ENCODE measurements around the gene MOV10L1.

Gene MOV10L1

DNA sequence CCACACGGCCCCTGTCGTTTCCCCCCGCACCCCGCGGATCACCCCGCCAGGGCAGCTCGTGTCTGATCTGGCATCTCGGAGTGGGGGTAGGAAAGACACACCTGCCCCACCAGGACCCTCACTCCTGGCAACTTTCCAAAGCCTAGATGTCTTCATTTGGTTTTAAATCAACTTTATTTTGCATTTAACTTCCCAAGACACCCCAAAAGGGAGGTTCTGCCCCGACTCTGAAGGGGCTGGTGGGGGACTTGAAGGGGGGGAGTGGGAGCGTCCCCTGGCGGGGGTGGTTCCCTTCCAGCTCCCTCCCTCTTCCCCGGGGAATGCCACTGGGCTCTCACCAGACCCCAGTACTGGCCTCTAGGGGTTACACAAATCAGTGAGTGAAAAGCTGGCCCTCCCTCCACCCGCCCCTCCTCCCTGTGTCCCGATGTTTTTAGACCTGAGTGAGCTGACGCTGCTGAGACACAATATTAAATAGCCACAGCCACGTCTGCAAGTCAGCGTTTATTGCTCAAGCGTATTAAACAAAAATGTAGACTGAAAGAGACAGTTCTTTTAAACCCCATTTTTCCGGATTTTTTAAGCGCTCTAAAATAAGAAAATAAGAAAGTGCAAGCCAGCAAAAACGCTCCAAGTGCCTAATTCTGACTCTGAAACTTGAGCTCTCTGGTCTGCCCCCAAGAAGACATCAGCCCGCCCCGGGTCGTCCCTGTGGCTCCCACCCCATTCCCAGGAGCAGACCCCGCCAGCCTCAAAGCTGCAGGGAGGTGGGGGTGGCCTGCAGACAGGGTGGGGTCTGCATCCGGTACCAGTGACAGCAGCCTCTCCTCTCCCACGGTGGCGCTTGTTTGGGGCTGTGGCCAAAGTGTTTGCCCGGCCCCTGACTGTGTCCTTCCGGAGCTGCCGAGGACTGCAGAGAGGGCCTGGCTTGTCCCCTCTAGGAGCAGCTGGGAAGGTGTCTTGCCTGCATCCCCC, 30.6 kb upstream of the MOV10L1 start:
- DNase-seq: no peak

DNA sequence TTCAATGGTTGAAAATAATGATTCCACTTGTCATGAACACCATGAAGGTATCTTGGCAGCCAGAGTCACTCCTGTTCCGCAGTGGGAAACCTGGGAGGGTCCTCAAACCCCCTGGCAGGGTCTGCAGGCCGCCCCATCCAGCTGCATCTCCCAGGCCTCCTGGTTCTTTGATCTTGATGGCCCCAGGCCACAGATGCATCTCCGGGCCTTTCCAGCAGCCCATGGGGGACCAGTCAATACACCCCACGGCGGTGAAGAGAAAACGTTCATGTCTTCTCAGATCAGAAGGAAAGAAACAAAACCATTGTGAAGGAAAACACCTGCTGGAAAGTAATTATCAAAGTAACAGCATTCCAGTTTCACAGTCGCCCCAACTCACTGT, 29.9 kb upstream of the MOV10L1 start:
- no peak for DNase-seq

DNA sequence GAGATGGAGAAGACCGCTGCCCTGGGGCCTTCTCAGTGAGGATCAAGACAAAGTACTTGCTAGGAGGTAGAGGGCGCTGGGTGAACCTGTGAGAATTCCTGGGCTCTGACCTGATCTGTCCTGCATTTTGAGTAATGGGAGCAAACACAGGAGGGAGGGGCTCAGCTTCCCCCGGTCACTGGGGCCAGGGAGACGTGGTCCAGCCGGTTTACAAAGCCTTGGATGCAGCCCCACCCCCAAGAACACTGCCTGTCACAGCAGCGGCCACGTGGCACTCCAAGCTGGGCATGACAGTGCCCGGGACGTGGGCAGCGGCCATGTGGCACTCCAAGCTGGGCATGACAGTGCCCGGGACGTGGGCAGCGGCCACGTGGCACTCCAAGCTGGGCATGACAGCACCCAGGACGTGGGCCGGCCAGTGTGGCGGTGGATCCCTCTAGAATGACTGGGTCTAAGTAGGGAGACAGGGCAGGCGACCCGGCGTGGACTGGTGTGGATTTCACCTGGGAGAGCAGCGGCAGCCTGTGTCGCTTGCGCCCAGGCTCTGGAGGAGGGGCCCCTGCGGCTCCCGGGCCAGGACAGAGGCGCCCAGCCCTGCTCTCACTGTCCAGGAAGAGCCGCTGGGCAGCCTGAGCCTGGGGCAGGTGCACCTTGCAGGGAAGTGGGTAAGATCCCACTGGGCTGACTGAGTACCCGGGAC, 29.2 kb upstream of the MOV10L1 start:
- DNase-seq: no peak

DNA sequence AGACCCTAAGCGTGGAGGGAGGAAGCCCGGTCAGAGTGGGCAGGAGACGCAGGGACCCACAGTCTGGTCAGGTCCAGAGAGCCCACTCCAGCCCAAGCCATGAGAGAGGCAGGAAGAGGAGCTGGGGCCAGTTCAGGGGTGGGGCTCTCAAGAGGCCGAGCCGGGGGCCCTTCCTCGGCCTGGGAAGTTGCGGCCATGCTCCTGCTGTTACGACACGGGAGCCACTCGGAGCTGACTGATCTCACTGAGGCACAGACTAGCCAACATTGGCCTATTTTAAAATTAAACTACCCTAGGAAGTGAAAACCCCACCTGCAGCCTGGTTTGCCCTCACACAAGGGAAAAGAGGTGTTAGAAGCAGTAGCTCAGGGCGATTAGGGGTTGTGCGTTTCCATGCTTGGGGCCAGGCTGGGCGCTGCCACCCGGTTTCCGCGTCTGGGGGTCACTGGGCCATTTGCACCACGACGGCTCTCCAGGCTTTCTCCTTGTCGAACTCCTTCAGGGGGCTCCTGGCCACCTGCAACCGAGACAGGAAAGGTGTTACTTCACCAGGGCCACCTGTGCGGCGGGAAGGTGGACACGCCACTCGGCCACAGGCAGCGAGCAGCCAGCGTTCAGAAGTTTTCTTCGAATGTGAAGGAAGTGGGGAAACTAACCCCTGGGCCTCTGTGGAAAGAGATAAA, 28.5 kb upstream of the MOV10L1 start:
- no peak for DNase-seq

DNA sequence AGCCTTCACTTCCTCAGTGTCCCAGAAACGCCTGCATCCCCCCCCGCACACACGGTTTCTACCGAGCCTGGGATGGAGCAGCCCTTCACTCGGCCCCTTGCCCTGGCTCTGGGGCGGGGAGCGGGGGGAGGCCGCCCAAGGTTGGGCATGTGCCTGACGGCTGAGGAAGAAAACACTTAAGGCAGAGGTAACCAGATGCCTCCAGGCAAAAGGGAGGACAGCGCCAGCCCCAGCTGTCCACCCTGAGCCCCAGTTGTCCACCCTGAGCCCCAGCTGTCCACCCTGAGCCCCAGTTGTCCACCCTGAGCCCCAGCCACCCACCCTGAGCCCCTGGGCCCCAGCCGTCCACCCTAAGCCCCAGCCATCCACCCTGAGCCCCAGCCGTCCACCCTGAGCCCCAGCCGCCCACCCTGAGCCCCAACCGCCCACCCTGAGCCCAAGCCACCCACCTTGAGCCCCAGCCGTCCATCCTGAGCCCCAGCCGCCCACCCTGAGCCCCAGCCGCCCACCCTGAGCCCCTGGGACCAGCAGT, 27.9 kb upstream of the MOV10L1 start:
- DNase-seq: no peak

DNA sequence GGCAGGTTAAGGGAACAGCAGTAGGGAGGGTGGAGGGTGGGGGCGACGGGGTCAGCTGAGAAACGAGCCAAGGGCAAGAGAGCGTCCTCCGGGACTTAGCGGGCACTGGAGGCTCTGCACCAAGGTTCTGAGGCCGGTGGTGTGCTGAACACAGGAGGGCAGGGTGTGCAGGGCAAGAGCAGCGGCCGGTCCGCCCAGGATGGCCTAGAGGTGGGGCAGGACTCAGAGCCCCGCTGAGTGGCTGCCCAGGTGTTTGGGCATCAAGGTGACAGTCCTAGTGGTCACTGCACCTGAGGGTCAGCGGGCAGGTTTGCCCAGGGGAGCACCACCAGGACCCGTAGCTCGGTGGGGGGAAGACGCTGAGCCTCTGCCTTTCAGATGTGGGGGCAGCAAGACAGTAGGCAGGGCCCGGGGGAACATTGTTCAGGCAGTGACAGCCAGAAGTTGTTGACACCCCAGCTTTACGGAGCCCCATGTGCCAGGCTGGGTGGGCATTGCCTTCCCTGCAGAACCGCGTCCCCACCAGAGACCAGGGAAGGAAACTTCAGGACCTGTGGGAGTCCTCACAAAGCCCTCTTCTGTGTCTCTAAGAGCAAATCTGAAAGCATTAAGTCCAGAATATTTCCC, 27.2 kb upstream of the MOV10L1 start:
- no peak for DNase-seq

DNA sequence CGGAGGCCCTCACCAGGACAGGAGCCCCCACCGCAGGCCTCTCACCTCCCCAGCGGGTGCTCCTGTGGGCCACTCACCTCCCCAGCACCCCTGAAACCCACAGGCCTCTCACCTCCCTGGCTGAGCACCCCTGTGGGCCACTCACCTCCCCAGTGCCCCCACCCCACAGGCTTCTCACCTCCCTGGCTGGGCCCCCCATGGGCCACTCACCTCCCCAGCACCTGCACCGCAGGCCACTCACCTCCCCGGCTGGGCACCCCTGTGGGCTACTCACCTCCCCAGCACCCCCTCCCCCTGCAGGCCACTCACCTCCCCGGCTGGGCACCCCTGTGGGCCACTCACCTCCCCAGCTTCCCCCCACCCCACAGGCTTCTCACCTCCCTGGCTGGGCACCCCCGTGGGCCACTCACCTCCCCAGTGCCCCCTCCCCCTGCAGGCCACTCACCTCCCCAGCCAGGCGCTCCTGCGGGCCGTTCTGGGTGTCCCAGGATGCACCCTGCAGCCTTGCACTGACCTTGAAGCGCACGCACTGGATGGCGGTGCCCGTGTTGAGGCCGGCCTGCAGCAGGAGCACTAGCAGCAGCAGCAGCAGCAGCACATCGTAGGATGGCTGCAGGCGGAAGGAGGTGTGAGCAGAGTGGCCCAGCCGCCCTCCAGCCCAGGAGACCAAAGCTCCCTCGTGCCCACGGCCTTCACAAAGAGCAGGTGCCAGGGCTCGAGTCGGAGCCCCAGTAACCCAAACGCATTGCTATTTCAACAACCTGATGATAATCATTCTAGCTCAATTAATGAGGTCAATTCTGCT, 26.0 kb upstream of the MOV10L1 start:
- no peak for DNase-seq

DNA sequence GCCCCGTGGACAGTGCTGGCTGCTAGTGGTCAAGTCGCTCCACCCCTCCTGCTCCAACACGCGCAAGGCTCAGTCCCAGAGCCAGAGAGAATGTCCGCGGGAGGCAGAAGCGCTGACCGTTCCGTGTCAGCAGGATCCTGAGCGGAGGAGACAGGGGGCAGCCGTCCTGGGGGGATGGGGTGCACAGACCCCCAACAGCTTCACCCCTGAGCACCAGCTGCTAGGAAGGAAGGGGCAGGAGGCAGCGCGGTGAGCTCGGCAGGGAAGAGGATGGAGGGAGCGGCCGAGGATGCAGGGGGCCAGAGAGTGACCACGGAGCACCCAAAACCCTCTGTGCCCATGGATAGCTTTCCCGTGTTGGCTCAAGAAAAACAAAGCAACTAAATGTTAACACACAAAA, 25.4 kb upstream of the MOV10L1 start:
- no peak for DNase-seq

DNA sequence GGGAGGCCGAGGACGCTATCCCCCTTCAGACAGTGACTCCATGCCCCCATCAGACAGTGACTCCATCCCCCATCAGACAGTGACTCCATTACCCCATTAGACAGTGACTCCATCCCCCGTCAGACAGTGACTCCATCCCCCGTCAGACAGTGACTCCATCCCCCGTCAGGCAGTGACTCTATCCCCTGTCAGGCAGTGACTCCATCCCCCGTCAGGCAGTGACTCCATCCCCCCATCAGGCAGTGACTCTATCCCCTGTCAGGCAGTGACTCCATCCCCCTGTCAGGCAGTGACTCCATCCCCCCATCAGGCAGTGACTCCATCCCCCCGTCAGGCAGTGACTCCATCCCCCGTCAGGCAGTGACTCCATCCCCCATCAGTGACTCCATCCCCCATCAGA, 22.6 kb upstream of the MOV10L1 start:
- DNase-seq: no peak

DNA sequence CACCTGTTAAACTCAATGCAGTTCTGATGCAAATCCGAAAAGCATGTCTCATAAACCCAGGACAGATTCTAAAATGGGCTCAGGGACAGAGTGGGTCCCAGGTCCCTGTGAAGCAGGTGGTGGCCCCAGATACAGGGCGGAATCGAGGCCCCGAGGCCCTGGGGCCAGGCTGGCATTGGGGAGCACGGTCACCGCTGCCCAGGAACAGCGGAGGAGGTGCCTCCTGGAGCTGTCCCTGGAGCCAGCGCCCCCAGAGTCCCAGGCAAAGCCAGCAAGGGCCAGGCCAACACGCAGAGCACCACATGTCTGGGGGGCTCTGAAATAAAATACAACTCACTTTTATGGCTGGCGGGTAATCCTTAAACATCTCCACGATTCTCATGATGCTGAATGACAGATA, 21.7 kb upstream of the MOV10L1 start:
- DNase-seq: no peak

DNA sequence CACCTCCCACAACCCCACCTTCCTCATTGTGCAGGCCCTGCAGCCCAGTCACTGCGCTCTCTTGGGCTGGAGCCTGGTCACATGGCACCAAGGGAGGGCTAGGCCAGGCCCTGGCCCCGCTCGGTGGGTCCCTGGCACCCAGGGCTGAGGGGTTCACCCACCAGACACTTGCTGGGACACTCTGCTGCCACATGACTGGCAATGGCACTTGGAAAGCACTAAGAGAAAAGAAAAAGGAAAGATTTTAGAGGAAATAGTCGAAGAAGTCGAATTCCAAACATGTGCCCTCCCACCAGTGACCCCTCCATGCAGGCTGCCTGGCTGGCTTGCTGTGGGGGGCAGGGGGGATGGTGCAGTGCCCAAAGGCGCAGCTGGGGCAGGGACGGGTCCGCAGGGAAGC, 19.4 kb upstream of the MOV10L1 start:
- DNase-seq: no peak

DNA sequence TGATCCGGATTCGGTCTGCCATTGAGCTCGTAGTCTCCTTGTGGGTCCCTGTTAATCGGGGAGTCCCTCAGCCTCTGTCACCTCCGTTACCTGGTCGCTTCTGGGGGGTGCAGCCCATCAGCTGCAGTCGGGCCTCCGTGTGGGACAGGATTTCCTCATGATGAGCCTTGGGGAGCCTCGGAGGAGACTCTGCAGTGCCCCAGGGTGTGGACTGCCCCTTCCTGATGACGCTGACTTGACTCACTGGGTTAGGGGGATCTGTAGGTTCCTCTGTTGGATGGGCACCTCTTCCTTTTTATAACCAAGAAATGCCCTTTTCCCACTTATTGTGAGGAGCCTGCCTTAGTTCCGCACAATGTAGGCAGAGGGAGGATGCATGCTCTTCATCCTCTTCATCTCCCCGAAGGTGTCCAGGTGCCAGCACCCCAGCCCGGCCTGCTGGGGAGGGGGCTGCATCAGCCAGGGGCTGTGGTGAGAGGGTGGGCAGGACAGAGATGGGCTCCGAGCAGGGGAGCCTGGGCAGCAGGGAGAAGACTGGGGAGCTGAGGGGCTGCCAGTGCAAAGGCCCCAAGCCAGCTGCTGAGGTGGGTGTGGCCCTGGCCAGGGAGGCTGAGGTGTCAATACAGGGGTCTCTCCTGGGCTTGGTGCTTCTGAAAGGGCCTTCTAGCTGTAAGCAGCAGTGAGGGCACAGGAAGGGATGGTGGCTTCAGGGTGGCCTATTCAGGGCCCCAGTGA, 18.2 kb upstream of the MOV10L1 start:
- no peak for DNase-seq

DNA sequence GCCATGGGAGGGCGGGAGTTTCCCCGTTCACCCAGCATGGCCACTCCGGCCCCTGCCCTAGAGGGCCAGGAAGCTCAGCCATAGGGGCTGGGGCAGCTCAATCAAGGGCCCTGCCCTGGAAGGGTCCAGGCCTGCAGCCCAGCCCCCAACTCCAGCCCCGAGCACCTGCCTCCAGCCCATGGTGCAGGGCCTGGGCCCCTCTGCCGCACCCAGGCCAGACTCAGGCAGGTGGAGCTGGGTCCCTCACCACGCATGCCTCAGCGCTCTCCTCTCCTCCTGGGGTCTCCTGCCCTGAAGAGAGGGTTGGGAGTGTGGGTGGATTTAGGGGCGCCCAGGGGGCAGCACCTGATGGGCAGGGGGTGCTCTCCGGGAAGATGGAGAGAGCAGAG, 17.6 kb upstream of the MOV10L1 start:
- no peak for DNase-seq

DNA sequence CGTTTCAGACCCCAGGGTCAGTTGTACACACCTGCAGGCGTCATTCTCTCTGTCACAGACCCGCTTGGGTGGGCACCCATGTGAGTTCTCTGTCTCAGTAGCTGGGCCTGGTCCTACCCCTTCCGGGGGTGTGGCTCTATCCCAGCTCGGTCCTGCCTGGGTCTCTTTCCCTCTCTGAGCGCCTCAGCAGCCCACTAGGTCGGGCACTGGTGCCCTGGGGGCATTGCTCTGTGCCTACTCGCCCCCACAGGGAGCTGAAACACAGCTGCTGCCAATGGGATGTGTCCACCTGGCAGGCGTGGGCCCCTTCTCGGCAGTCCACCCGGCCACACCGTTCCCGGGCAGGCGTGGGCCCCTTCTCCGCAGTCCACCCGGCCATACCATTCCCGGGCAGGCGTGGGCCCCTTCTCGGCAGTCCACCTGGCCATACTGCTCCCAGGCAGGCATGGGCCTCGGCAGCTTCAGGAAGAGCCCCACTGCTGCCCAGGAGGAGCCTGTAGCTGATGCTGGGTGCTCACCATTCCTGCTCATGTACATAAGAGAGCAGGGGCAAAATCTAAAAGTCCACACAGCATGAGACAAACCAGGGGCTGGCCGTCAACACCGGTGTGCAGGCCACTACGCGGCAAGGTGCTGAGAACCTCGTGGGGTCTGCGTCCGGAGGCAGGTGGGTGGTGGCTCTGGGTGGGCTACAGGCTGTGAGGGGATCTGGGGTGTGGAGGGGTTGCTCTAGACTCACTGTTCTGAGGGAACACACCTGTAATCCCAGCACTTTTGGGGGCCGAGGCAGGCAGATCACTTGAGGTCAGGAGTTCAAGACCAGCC, 16.9 kb upstream of the MOV10L1 start:
- no peak for DNase-seq

DNA sequence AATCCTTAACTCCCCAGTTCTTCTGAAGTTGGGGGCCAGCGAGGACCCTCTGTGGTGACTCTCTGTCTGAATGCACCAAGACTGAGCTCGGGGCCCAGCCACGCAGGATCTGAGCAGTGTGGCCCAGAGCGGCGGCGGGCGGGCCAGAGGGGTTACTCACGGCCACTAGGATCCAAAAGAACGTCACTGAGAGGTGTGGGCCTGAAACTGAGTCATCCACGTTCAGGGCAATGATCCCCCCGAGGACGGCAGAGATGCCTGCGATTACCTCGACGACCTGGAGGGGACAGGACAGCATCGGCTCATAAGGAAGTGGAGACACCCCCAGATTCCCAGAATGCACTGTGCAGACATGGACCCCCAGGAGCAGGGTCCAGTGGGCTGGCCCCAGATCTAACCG, 15.8 kb upstream of the MOV10L1 start:
- no peak for DNase-seq

DNA sequence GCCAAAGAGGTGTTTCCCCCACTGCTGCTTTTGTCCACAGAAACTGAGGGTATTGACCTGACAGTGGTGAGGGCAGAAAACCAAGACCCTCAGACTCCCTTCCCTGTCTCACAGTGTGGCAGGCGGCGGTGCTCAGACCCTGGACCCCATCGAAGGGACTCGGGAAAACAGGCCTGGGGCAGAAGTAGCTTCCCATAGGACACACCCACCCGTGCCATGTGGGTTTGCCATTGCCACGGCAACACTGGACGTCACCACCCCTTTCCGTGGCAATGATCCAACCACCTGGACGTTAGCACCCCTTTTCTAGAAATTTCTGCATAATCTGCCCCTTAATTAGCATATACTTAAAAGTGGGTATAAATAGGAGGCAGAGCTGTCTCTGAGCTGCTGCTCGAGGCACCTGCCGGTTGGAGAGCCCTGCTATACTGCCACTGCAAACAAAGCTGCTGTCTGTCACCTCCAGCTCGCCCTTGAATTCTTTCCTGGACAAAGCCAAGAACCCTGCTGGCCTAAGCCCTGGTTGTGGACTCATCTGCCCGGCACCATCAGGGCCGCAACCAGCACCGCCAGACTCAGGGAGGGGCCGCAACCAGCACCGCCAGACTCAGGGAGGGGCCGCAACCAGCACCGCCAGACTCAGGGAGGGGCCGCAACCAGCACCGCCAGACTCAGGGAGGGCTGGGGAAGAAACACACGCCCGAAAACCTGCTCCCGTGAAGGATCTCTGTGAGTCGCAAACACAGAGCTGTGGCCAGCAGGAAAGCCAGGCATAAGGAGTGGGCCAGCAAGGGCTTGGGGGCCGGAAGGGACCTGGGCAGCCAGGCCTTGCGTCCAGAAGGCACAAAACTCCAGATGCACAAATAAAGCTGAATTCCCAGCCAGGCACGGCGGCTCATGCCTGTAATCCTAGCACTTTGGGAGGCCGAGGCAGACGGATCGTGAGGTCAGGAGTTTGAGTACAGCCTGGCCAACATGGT, 15.0 kb upstream of the MOV10L1 start:
- no peak for DNase-seq

DNA sequence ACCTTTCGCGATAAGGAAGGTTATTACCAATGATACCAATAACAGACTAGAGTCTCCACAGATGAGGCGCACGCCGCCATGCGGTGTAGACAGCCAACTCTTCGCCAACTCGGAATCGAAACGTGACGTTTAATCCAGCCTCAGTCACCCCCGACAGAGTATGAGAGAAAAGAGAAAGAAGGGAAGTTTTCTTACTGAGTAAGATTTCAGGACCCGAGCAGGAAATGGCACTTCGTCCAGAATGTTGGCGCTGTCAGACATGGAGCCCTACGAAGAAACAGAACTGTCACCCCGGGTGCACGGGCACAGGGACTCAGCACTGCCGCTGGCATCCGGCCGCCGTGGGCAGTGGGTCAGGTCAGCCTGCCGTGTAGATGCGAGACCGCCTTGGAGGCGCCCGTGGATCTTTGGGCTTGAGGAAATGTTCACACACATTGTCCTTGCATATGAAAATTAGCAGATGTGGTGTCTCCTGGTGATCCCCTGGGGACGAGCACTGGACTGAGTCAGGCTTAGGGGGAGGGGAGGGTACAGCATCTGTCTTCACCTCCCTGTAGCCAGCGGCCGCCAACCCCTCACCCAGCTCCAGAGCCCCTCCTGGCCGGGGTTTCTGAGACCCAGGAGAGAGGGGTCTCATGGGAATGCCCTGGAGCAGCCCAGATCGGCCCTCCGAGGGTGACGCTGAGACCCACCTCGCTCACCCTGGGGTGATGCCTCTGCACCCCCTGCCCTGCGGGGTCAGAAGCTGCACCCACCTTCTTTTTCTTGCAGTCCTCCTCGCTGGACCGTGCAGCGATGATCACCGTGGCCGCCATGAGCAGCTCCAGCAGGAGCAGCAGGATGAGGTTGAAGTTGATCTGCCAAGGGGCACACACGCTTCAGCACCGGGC, 12.9 kb upstream of the MOV10L1 start:
- DNase-seq: no peak

DNA sequence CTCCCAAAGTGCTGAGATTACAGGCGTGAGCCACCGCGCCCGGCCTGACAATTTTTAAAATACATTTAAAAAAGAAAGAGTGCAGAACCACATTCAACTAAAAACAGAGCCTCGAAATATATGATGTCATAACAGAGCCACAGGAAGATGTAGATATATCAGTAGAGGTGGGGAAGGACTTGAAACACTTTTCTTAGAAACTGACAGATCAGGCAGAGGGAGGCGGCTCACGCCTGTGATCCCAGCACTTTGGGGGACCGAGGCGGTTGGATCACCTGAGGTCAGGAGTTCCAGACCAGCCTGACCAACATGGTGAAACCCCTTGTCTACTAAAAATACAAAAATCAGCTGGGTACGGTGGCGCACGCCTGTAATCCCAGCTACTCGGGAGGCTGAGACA, 11.6 kb upstream of the MOV10L1 start:
- DNase-seq: no peak
